AG09309 (cell line): ENCODE results near the gene HLA-DPA1.

ENCODE experiments used
- DNase-seq: peaks from one replicate; pipeline ENCODE4 v3.0.0-alpha.2; 2010; ENCODE audit warnings: low read depth
- H3K4me3 ChIP-seq: 2 replicates; pipeline ENCODE4 v1.5.1; 2011; ENCODE audit warnings: mild to moderate bottlenecking, low read depth, low read length, moderate library complexity; ENCODE audit not compliant: control insufficient read depth
- TF ChIP-seq, protein P1 (sequence below): IDR thresholded peaks from 2 replicates; pipeline ENCODE4 v1.5.1; 2011; ENCODE audit warnings: mild to moderate bottlenecking, low read depth, low read length, inconsistent platforms; ENCODE audit not compliant: insufficient read depth, control insufficient read depth; ENCODE audit errors: missing control alignments

HLA-DPA1 gene

DNA sequence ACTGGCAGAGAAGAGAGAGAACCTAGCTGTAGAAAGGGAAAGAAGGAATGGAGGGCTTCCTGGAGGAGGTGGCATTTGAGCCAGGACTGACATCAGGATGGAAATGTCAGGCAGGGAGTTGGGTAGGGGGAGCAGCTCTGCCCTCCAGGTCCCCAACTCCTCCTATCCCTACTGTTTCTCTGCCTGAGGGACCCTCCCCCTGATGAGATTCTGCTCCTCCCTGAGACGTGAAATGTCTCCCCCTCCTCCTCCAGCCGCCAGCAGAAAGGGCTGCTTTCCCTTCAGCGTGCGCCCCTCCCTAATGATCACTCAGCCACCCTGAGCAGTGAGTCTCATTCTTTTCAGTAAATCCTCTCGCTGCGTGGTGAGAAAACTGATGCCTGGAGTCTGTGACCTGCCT lies 43.0 kb upstream of the HLA-DPA1 start:
- DNase-seq, result no peak
- TF ChIP-seq, protein P1, sequence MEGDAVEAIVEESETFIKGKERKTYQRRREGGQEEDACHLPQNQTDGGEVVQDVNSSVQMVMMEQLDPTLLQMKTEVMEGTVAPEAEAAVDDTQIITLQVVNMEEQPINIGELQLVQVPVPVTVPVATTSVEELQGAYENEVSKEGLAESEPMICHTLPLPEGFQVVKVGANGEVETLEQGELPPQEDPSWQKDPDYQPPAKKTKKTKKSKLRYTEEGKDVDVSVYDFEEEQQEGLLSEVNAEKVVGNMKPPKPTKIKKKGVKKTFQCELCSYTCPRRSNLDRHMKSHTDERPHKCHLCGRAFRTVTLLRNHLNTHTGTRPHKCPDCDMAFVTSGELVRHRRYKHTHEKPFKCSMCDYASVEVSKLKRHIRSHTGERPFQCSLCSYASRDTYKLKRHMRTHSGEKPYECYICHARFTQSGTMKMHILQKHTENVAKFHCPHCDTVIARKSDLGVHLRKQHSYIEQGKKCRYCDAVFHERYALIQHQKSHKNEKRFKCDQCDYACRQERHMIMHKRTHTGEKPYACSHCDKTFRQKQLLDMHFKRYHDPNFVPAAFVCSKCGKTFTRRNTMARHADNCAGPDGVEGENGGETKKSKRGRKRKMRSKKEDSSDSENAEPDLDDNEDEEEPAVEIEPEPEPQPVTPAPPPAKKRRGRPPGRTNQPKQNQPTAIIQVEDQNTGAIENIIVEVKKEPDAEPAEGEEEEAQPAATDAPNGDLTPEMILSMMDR, result no peak
- no peak overlapping the region for H3K4me3 ChIP-seq

DNA sequence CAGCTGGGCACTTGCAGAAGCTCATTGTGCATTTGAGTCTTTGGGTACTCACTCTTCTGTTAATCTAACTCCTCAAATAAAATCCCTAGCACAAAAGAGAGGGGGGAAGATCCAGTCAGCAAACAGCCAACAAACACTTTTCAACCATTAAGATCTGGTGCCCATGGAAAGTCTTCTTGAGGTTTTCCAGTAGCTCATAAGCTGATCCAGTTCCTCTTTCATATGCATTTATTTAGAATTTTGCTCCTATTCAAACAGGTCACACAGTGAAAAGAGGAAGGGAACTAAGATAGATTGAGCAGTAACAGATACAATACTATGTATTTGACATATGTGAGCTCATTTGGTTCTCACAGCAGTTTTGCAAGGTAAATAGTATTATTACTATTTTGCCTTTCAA lies 41.0 kb upstream of the HLA-DPA1 start:
- no peak overlapping the region for H3K4me3 ChIP-seq
- DNase-seq, result no peak
- TF ChIP-seq, protein P1, result no peak

DNA sequence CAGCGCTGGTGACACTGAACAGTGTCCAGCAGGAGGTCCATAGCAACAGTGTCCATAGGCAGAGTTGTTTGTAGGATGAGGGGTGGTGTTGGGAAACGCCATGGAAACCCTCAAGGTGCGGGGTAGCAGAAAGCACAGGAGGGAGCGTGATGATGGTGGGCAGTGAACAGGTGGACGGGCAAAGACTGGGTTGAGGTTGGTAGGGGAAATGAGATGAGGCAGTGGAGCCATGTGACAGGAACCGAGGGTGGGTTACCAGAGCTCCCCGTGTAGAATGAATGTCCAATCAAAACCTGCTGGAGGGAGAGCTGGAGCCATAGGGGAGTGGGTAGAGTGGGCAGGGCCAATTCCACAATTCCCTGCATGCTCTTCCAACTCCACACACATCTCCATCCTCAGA lies 40.3 kb upstream of the HLA-DPA1 start:
- TF ChIP-seq, protein P1, result no peak

DNA sequence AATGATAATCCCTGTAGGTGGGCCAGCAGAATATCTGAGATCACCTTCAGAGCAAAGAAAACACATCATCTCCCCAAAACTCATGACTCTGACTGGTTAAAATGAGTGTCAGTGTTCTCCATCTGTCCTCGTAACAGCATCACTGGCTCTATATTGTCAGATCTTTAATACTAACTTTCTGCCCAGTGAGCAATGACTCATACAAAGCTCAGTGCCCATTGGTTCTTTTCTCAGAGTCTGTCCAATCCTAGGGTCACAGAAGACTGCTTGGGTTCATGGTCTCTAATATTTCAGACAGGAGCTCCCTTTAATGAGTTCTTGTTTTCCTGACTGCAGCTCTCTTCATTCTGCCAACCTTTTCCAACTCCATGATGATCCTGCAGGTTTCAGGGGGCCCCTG lies 38.7 kb upstream of the HLA-DPA1 start:
- no peak for DNase-seq
- TF ChIP-seq, protein P1, result no peak
- H3K4me3 ChIP-seq, result no peak overlapping the region

More for the DNA sequence above, 40.3 kb upstream of the HLA-DPA1 start:
- no peak for DNase-seq
- no peak overlapping the region for H3K4me3 ChIP-seq

DNA sequence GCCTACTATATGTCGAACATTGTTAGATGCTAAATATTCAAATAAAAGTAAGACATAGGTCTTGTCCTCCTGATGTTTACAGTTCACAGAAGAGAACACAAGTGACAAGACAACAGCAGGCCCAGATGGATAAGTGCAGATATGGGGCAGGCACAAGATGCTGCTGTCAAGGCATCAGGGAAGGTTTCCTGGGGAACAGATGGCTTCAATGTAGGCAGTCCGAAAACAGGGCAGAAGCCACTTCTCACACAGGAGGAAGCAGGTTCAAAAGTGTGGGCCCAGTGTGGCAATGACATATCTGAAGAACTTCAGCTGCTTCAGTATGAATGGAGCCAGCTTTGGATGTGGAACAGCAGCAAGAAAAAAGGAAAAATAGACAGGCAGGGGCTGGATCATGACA lies 34.9 kb upstream of the HLA-DPA1 start:
- TF ChIP-seq, protein P1, result no peak
- DNase-seq, result no peak
- H3K4me3 ChIP-seq, result no peak overlapping the region

DNA sequence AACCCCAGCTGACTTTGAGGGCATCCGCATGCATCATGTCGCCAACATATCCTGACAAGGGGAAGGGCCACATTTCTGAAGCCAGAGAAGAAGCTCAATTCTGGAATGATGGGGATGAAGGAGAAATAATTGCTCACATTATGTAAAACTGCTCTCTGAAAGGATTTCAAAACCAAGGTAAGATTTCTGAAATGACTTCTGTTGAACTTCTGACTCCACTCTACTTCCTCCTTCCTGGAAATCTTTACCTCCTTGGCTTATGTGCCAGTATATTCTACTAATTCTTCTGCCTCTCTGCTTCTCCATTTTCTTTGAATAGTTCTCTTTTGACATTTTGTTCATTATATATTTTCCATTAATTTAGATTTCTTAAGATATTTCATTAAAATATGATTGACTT lies 34.2 kb upstream of the HLA-DPA1 start:
- no peak overlapping the region for H3K4me3 ChIP-seq
- TF ChIP-seq, protein P1, result no peak
- DNase-seq, result no peak
